Measurements from ENCODE around the gene ITPRIP.

DNA sequence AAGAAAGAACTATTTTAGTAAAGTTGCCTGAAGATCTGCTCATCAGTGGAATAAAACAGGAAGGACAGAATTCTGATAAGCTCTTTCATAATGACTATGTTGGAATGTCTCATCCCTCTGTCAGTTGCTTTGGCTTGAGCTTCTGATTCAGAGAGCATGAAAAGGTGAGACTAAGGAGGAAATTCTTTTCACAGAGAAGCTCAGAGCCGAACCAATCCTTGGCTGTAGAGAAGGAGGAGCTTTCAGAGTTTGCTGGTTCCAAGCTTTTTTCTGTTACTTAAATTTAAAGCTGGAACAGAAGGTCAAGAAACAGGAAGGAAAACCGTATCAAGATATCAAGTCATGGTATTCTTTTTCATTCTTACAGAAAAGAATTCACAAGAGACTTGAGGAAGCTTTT lies 45.3 kb downstream of the ITPRIP start:
- TF ChIP-seq, protein P1, sequence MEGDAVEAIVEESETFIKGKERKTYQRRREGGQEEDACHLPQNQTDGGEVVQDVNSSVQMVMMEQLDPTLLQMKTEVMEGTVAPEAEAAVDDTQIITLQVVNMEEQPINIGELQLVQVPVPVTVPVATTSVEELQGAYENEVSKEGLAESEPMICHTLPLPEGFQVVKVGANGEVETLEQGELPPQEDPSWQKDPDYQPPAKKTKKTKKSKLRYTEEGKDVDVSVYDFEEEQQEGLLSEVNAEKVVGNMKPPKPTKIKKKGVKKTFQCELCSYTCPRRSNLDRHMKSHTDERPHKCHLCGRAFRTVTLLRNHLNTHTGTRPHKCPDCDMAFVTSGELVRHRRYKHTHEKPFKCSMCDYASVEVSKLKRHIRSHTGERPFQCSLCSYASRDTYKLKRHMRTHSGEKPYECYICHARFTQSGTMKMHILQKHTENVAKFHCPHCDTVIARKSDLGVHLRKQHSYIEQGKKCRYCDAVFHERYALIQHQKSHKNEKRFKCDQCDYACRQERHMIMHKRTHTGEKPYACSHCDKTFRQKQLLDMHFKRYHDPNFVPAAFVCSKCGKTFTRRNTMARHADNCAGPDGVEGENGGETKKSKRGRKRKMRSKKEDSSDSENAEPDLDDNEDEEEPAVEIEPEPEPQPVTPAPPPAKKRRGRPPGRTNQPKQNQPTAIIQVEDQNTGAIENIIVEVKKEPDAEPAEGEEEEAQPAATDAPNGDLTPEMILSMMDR (conservative IDR thresholded peaks at IDR 0.05 in 1 of 2, IDR thresholded peaks at IDR 0.05 in 1 of 2; ENCODE audit: extremely low read depth in 1 of 2, insufficient read depth in 1 of 2, low read depth in 1 of 2, low read length in 2 of 2), result no peak
- TF ChIP-seq EZH2 (IDR thresholded peaks at IDR 0.05; ENCODE audit: borderline replicate concordance, low read length), result no peak

All from mammary epithelial cell (primary cell).